ENCODE results near the gene HRH3. TPM values are rescaled to one million over a fixed set of nuclear protein-coding genes. Genes with fewer than 3 reads are reported as not detected.

The HRH3 gene
- total RNA-seq, 4 donors from 2014 or later, result not detected

GRCh38 chr20:62178316-62179161 lies 41.5 kb downstream of the HRH3 start:
- Histone ChIP-seq H3K4me3 (no peak overlapping the region), H3K36me3 (peaks cover 0 to 4% (median 0%) of the 10 kb centered on the region in 4 donors), H3K27me3 (no peaks in the 10 kb centered on the region), H3K9me3 (no peaks in the 10 kb centered on the region), H3K4me1 (peaks cover 0 to 10% (median 7%) of the 10 kb centered on the region in 4 donors), H3K27ac (no peak overlapping the region)
- WGBS, 2 donors (ENCODE audit: low coverage in 1 of 2), result 80 to 92% methylated on average over 1 to 15 of the region's 19 CpGs
- intact Hi-C loops (cut with DNase I; ENCODE audit: low total_unique reads), result no loop called here
- no peak for TF ChIP-seq CTCF (IDR thresholded peaks at IDR 0.05)
- TF ChIP-seq EP300 (IDR thresholded peaks at IDR 0.05; ENCODE audit: low read depth), result no peak
- no peak for TF ChIP-seq POLR2AphosphoS5 (IDR thresholded peaks at IDR 0.05)
- TF ChIP-seq POLR2A (IDR thresholded peaks at IDR 0.05), result no peak
- in situ Hi-C loops (cut with MboI; ENCODE audit: low pct_ligation_motif_present in 1 of 4, low pct_unique_long_range_greater_than_20kb in 1 of 4, low sequenced_read_pairs in 3 of 4), result no loop called here
- DNase-seq, result no peak

DNA sequence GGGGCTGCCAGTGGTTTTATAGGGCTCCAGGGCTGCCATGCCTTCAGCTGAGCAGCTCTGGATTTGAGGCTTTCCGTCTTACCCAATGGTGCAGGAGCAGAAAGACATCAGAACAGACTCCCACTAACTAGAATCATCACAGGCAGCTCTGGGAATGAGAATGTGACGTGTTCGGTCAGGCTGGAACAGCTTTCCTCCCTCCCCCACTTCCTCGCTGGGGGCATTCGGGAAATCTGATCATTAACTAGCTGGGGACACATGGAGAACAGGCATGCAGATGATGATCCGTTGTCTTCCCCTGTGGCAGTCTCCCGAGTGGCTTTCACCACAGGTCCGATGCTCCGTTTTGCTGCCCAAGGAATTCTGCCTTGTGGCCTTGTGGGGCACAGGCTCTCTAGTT lies 42.8 kb downstream of the HRH3 start:
- peaks cover 0 to 4% (median 0%) of the 10 kb centered on the region in 4 donors for H3K36me3 ChIP-seq
- H3K27ac ChIP-seq, result no peak overlapping the region
- WGBS, 2 donors (ENCODE audit: low coverage in 1 of 2), result 91 to 94% methylated on average over 7 to 9 of the region's 9 CpGs
- H3K27me3 ChIP-seq, result no peaks in the 10 kb centered on the region
- TF ChIP-seq EP300 (IDR thresholded peaks at IDR 0.05; ENCODE audit: low read depth) (no peak), POLR2AphosphoS5 (IDR thresholded peaks at IDR 0.05) (no peak), CTCF (IDR thresholded peaks at IDR 0.05) (no peak), POLR2A (IDR thresholded peaks at IDR 0.05) (no peak)
- intact Hi-C loops (cut with DNase I; ENCODE audit: low total_unique reads) (no loop called here), in situ Hi-C loops (cut with MboI; ENCODE audit: low pct_ligation_motif_present in 1 of 4, low pct_unique_long_range_greater_than_20kb in 1 of 4, low sequenced_read_pairs in 3 of 4) (no loop called here)
- no peak for DNase-seq
- H3K4me3 ChIP-seq, result no peak overlapping the region
- H3K9me3 ChIP-seq, result no peaks in the 10 kb centered on the region
- H3K4me1 ChIP-seq, result peaks cover 0 to 6% (median 5%) of the 10 kb centered on the region in 4 donors

- no peak overlapping the region for H3K4me3 ChIP-seq
- intact Hi-C loops (cut with DNase I; ENCODE audit: low total_unique reads) (no loop called here), in situ Hi-C loops (cut with MboI; ENCODE audit: low pct_ligation_motif_present in 1 of 4, low pct_unique_long_range_greater_than_20kb in 1 of 4, low sequenced_read_pairs in 3 of 4) (no loop called here)
- H3K4me1 ChIP-seq, result peaks cover 0 to 2% (median under 1%) of the 10 kb centered on the region in 4 donors
- no peaks in the 10 kb centered on the region for H3K9me3 ChIP-seq
- no peak overlapping the region for H3K27ac ChIP-seq
- no peak for DNase-seq
- WGBS, 2 donors (ENCODE audit: low coverage in 1 of 2), result 95% methylated on average over 15 of the region's 15 CpGs; no CpG with 5 or more reads in 1 of the 2 donors
- TF ChIP-seq POLR2A (IDR thresholded peaks at IDR 0.05) (no peak), POLR2AphosphoS5 (IDR thresholded peaks at IDR 0.05) (no peak), EP300 (IDR thresholded peaks at IDR 0.05; ENCODE audit: low read depth) (no peak)
- peaks cover 0 to 4% (median 0%) of the 10 kb centered on the region in 4 donors for H3K36me3 ChIP-seq
- no peaks in the 10 kb centered on the region for H3K27me3 ChIP-seq
These were observed 43.2 kb downstream of the HRH3 start for GRCh38 chr20:62176866-62177265.

DNA sequence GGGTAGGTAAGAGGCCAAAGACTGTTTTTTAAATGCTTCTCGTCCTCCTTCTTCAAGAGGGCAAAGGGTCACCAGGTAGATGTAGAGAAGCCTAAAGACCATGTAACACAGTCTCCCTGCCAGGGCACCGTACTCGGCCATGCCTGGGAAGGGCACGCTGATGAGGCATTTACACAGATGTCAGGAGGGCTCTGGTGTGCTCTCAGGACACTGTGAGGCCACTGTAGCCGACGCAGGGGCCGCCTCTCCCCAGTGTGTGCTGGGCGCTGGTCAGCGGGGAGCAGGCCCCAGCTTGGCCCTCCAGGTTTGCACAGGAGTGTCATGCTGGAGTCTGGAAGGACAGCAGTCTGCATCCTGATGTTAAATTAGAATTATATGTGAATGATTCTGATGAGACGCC lies 44.4 kb downstream of the HRH3 start:
- H3K27me3 ChIP-seq, result no peaks in the 10 kb centered on the region
- WGBS, 2 donors (ENCODE audit: low coverage in 1 of 2), result 94 to 100% methylated on average over 1 to 10 of the region's 10 CpGs
- H3K9me3 ChIP-seq, result no peaks in the 10 kb centered on the region
- no peak for DNase-seq
- H3K4me1 ChIP-seq, result no peaks in the 10 kb centered on the region
- in situ Hi-C loops (cut with MboI; ENCODE audit: low pct_ligation_motif_present in 1 of 4, low pct_unique_long_range_greater_than_20kb in 1 of 4, low sequenced_read_pairs in 3 of 4), result no loop called here
- TF ChIP-seq EP300 (IDR thresholded peaks at IDR 0.05; ENCODE audit: low read depth), result no peak
- no peak overlapping the region for H3K27ac ChIP-seq
- intact Hi-C loops (cut with DNase I; ENCODE audit: low total_unique reads), result no loop called here
- H3K36me3 ChIP-seq, result peaks cover 0 to 4% (median 0%) of the 10 kb centered on the region in 4 donors
- H3K4me3 ChIP-seq, result no peak overlapping the region

DNA sequence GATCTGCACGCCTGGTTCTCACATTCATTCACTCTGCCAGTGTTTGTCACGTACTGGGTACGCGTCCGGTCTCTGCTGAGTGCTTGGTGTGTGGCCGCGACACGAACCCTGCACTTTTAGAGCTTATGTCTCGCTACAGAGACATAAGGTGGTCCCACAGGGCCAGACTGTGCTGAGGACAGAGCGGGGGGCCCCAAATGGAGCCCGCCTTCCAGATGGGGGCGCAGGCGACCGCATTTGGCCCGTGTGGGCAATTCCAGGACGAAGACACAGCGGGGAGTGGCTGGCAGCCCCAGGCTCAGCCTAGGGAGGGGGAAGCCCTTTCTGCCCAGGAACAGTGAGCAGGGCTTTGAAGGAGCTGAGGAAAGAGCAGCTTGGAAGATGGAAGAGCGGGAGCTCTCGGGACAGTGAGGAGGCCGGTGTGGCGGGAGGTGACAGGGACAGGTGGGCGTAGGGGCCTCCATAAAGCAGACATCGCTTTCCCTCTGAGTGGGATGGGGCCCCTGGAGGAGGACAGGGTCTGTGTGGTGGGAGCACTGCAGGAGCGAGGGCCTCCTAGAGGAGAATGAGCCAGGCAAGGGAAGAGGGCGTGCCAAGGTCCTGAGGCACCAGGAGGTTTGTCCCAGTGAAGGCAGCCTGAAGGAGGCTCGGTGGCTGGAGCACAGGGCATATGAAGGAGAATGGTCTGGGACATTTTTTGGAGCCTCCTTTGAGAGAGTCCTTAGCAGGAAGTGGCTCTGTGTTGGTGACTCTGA lies 45.0 kb downstream of the HRH3 start:
- intact Hi-C loops (cut with DNase I; ENCODE audit: low total_unique reads), result no loop called here
- no peak overlapping the region for H3K27ac ChIP-seq
- WGBS, 2 donors (ENCODE audit: low coverage in 1 of 2), result 97 to 100% methylated on average over 1 to 26 of the region's 26 CpGs
- in situ Hi-C loops (cut with MboI; ENCODE audit: low pct_ligation_motif_present in 1 of 4, low pct_unique_long_range_greater_than_20kb in 1 of 4, low sequenced_read_pairs in 3 of 4), result no loop called here
- no peak overlapping the region for H3K4me3 ChIP-seq
- H3K36me3 ChIP-seq, result peaks cover 0 to 4% (median 0%) of the 10 kb centered on the region in 4 donors
- H3K9me3 ChIP-seq, result no peaks in the 10 kb centered on the region
- no peak for DNase-seq
- TF ChIP-seq EP300 (IDR thresholded peaks at IDR 0.05; ENCODE audit: low read depth), result no peak
- TF ChIP-seq POLR2AphosphoS5 (IDR thresholded peaks at IDR 0.05), result no peak
- TF ChIP-seq POLR2A (IDR thresholded peaks at IDR 0.05), result no peak
- no peak for TF ChIP-seq CTCF (IDR thresholded peaks at IDR 0.05)
- no peaks in the 10 kb centered on the region for H3K4me1 ChIP-seq
- H3K27me3 ChIP-seq, result no peaks in the 10 kb centered on the region

Measured in transverse colon (tissue), 4 donors.